GM18498 (cell line): ENCODE results near the gene ACAT1.
"Not testable (repeated sequence)": the region's sequence is repeated elsewhere in the genome, so short reads cannot be mapped to it uniquely, and the experiment has no call there.

ENCODE experiments used
- ATAC-seq: cut with Tn5 transposase; IDR thresholded peaks from one replicate; pipeline ENCODE4 v1.9.1; 2021; ENCODE audit warnings: mild to moderate bottlenecking, moderate library complexity; ENCODE audit not compliant: unreplicated experiment

The ACAT1 gene

GRCh38 chr11:108142304-108142703 is 20.9 kb downstream of the ACAT1 start:
- ATAC-seq: no peak

GRCh38 chr11:108144615-108145014 is 23.2 kb downstream of the ACAT1 start:
- ATAC-seq: no peak

- no peak for ATAC-seq
These were observed 25.8 kb downstream of the ACAT1 start for GRCh38 chr11:108147150-108147549.

- no peak for ATAC-seq
These were observed 27.2 kb downstream of the ACAT1 start for GRCh38 chr11:108148556-108148955.

- ATAC-seq: no peak
These were observed 33.2 kb downstream of the ACAT1 start for GRCh38 chr11:108154591-108154990.

GRCh38 chr11:108160970-108161566 is 39.7 kb downstream of the ACAT1 start:
- peak; percentile 99 for ATAC-seq

GRCh38 chr11:108162878-108163277 is 41.5 kb downstream of the ACAT1 start:
- ATAC-seq: not testable (repeated sequence)

GRCh38 chr11:108167624-108168023 is 46.3 kb downstream of the ACAT1 start:
- no peak for ATAC-seq

GRCh38 chr11:108170184-108170583 is 48.8 kb downstream of the ACAT1 start:
- ATAC-seq: no peak

- no peak for ATAC-seq
These were observed 56.2 kb downstream of the ACAT1 start for GRCh38 chr11:108177570-108177969.

GRCh38 chr11:108193725-108194124 is 72.4 kb downstream of the ACAT1 start:
- ATAC-seq: no peak

- ATAC-seq: peak; percentile 33
These were observed 75.5 kb downstream of the ACAT1 start for GRCh38 chr11:108196901-108197300.
